Transverse colon (tissue), 4 donors: ENCODE results near the gene PCDHGA1. TPM values are rescaled to one million over a fixed set of nuclear protein-coding genes. Genes with fewer than 3 reads are reported as not detected.
"Not testable (repeated sequence)": the region's sequence is repeated elsewhere in the genome, so short reads cannot be mapped to it uniquely, and the experiment has no call there.

Experiments
- DNase-seq: peaks from one replicate; pipeline ENCODE4 v3.0.0-alpha.2; 2019
- H3K27ac ChIP-seq, 4 donors: fragments of 200-600 bp; sonication (generic); 2 replicates each; pipeline ENCODE4 v1.5.1; 2016 to 2018; ENCODE audit warnings: inconsistent platforms in 4 of 4
- H3K27me3 ChIP-seq: fragments of 200-600 bp; sonication (generic); 2 replicates; pipeline ENCODE4 v1.5.1; 2017; ENCODE audit warnings: inconsistent platforms
- H3K36me3 ChIP-seq, 4 donors: fragments of 200-600 bp; sonication (generic); 2 replicates each; pipeline ENCODE4 v1.5.1; 2017 to 2019; ENCODE audit warnings: inconsistent platforms in 4 of 4
- H3K4me1 ChIP-seq, 4 donors: fragments of 200-600 bp; sonication (generic); 2 replicates each; pipeline ENCODE4 v1.5.1; 2017 to 2020; ENCODE audit warnings: inconsistent platforms in 4 of 4
- H3K4me3 ChIP-seq, 4 donors: fragments of 200-600 bp; sonication (generic); 1 replicate in 1 of 4; 2 replicates in 3 of 4; pipeline versions ENCODE4 v1.5.1 to v1.6.1; 2017 to 2019; ENCODE audit warnings: inconsistent platforms in 4 of 4
- H3K9me3 ChIP-seq, 2 donors: fragments of 200-600 bp; sonication (generic); 2 replicates each; pipeline ENCODE4 v1.5.1; 2017 to 2019; ENCODE audit warnings: inconsistent platforms in 2 of 2
- EP300 ChIP-seq: sonication (generic); formaldehyde crosslinking; IDR thresholded peaks from one replicate; pipeline ENCODE4 v1.6.1; 2017; ENCODE audit warnings: antibody characterized with exemption, low read depth
- POLR2A ChIP-seq: fragments of 450-650 bp; IDR thresholded peaks from one replicate; pipeline ENCODE4 v1.6.1; 2016; ENCODE audit warnings: antibody characterized with exemption, mild to moderate bottlenecking, moderate library complexity
- POLR2AphosphoS5 ChIP-seq, 3 donors: sonication (generic); formaldehyde crosslinking; IDR thresholded peaks; one replicate each; pipeline ENCODE4 v1.6.1; 2016; ENCODE audit warnings: antibody characterized with exemption in 3 of 3
- WGBS, 2 donors: methylation state at CpG; one replicate each; pipeline ENCODE4 v1.1.5; 2018; ENCODE audit warnings: low coverage in 1 of 2; 5-methylcytosine and 5-hydroxymethylcytosine counted together
- in situ Hi-C, 4 donors: fragments of 200-750 bp; cut with MboI; loops; one replicate each; pipeline versions ENCODE4 v1.15.0 to v1.15.1; 2017; ENCODE audit warnings: low sequenced_read_pairs in 3 of 4, low pct_ligation_motif_present in 1 of 4, low pct_unique_long_range_greater_than_20kb in 1 of 4
- intact Hi-C: fragments of 100-400 bp; cut with DNase I; formaldehyde crosslinking; loops from one replicate; pipeline ENCODE4 v1.15.1; 2023; ENCODE audit warnings: low total_unique reads
- total RNA-seq, 4 donors: library from RNA; depleted of rRNA; stranded (reverse); fragments of >200 nt; gene quantifications; one replicate each; pipeline ENCODE4 v1.1.0, GENCODE V29; 2016
- TF ChIP-seq, protein P1 (sequence below), 5 experiments: fragments of 200-600 bp in 3 of 5; fragments of 450-650 bp in 2 of 5; sonication (generic) in 3 of 5; IDR thresholded peaks; 1 replicate in 2 of 5; 2 replicates in 3 of 5; pipeline ENCODE4 v1.5.1; 2016 to 2017; ENCODE audit warnings: antibody characterized with exemption in 5 of 5, inconsistent platforms in 3 of 5, mild to moderate bottlenecking in 2 of 5, moderate library complexity in 1 of 5

The PCDHGA1 gene
- total RNA-seq, 4 donors from 2014 or later = 0.55 to 0.64 TPM; not detected in 2

DNA sequence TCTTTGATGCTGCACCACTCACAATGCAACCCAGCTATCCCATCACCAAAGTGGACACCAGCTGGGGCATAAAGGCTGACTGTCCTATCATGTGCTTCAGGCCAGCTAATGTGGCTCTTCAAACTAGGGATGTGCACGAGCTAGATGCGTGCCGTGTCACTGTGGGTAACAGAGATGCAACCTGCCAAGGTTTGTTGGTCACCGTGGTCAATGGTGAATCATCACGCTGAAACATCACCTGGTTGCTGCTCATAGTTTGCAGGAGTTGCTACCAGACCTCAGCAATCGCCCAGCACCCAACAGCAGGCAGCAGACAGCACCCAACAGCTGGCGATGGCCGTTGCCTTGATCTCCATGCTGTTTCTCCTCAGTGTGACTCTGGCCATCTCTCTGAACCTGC lies 2.1 kb upstream of the PCDHGA1 start:
- in situ Hi-C loops = no loop called here

DNA sequence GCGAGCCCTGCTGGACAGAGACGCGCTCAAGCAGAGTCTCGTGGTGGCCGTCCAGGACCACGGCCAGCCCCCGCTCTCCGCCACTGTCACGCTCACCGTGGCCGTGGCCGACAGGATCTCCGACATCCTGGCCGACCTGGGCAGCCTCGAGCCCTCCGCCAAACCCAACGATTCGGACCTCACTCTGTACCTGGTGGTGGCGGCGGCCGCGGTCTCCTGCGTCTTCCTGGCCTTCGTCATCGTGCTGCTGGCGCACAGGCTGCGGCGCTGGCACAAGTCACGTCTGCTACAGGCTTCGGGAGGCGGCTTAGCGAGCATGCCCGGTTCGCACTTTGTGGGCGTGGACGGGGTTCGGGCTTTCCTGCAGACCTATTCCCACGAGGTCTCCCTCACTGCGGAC lies 2.3 kb downstream of the PCDHGA1 start:
- peaks cover 51 to 77% of the 10 kb centered on the region in 2 donors for H3K9me3 ChIP-seq
- H3K4me3 ChIP-seq, intact Hi-C loops, H3K36me3 ChIP-seq, H3K4me1 ChIP-seq, H3K27ac ChIP-seq, DNase-seq, in situ Hi-C loops: not testable (repeated sequence)
- WGBS, 2 donors = 74% methylated on average over 38 of the region's 39 CpGs; no CpG with 5 or more reads in 1 of the 2 donors
- peaks cover 69% of the 10 kb centered on the region for H3K27me3 ChIP-seq

More for the DNA sequence above, 2.1 kb upstream of the PCDHGA1 start:
- H3K36me3 ChIP-seq = no peaks in the 10 kb centered on the region
- 81% methylated on average over 8 of the region's 8 CpGs; no CpG with 5 or more reads in 1 of the 2 donors for WGBS, 2 donors
- H3K9me3 ChIP-seq = peaks cover 28 to 45% of the 10 kb centered on the region in 2 donors
- intact Hi-C loops = loop anchor here (10.0 kb wide), 1 partner anchor 237 kb away; no protein-coding TSS in a partner anchor
- TF ChIP-seq POLR2A (no peak), POLR2AphosphoS5 (IDR thresholded peaks at IDR 0.05) (no peak)
- TF ChIP-seq, protein P1, sequence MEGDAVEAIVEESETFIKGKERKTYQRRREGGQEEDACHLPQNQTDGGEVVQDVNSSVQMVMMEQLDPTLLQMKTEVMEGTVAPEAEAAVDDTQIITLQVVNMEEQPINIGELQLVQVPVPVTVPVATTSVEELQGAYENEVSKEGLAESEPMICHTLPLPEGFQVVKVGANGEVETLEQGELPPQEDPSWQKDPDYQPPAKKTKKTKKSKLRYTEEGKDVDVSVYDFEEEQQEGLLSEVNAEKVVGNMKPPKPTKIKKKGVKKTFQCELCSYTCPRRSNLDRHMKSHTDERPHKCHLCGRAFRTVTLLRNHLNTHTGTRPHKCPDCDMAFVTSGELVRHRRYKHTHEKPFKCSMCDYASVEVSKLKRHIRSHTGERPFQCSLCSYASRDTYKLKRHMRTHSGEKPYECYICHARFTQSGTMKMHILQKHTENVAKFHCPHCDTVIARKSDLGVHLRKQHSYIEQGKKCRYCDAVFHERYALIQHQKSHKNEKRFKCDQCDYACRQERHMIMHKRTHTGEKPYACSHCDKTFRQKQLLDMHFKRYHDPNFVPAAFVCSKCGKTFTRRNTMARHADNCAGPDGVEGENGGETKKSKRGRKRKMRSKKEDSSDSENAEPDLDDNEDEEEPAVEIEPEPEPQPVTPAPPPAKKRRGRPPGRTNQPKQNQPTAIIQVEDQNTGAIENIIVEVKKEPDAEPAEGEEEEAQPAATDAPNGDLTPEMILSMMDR (IDR thresholded peaks at IDR 0.05) = no peak
- H3K4me1 ChIP-seq = no peaks in the 10 kb centered on the region
- no peak overlapping the region for H3K27ac ChIP-seq
- peaks cover 28% of the 10 kb centered on the region for H3K27me3 ChIP-seq
- DNase-seq = no peak
- H3K4me3 ChIP-seq = no peak overlapping the region

DNA sequence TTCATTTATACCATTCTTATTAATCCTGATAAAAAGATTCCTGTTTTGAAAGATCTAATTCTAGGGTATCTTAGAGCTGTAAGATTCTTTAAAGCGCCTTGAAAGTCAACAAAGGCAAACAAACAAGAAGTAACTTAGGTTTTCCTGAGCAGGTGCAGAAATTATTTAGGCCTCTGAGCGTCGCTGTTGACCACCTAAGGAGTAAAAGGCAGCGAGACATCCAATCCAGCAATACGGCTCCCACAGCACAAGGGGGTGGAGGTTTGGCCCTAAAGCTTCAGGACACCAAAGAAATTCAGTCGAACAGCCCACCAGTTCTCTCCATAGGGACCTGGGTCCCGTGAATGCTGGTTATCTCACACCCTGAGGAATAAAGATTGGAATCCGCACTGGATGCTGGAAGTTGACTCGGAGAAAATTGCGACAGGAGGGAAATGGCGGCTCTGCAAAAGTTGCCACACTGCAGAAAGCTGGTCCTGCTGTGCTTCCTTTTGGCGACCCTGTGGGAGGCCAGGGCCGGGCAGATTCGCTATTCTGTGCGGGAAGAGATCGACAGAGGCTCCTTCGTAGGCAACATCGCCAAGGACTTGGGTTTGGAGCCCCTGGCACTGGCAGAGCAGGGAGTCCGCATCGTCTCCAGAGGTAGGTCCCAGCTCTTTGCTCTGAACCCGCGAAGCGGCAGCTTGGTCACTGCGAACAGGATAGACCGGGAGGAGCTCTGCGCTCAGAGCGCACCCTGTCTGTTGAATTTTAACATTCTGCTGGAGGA lies 8.4 kb downstream of the PCDHGA1 start, which contains the start of gene PCDHGA2:
TSS of gene PCDHGA2 (plus strand) at position 223 of the 769 bp plus-strand sequence.
- H3K4me1 ChIP-seq = no peaks in the 10 kb centered on the region
- intact Hi-C loops = no loop called here
- peaks cover 61% of the 10 kb centered on the region for H3K27me3 ChIP-seq
- whole genome bisulfite sequencing, 2 donors = 7 to 37% methylated on average over 6 to 27 of the region's 27 CpGs
- peak within 1 kb of the TSS in 1 of 4 donors; percentile 19 for H3K4me3 ChIP-seq
- DNase-seq = no peak
- in situ Hi-C loops = no loop called here
- TF ChIP-seq EP300 (no peak), POLR2AphosphoS5 (IDR thresholded peaks at IDR 0.05) (no peak), POLR2A (no peak)
- TF ChIP-seq, protein P1 (IDR thresholded peaks at IDR 0.05) = no peak
- H3K36me3 ChIP-seq = peaks cover 0 to 3% (median 0%) of the 10 kb centered on the region in 4 donors
- peaks cover 48 to 68% of the 10 kb centered on the region in 2 donors for H3K9me3 ChIP-seq
- H3K27ac ChIP-seq = no peak within 1 kb of the TSS

DNA sequence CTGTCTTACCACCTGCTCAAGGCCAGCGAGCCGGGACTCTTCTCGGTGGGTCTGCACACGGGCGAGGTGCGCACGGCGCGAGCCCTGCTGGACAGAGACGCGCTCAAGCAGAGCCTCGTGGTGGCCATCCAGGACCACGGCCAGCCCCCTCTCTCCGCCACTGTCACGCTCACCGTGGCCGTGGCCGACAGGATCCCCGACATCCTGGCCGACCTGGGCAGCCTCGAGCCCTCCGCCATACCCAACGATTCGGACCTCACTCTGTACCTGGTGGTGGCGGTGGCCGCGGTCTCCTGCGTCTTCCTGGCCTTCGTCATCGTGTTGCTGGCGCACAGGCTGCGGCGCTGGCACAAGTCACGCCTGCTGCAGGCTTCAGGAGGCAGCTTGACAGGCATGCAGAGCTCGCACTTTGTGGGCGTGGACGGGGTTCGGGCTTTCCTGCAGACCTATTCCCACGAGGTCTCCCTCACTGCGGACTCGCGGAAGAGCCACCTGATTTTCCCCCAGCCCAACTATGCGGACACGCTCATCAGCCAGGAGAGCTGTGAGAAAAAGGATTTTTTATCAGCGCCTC lies 10.6 kb downstream of the PCDHGA1 start:
- in situ Hi-C loops, H3K36me3 ChIP-seq, H3K4me1 ChIP-seq, DNase-seq, H3K27ac ChIP-seq, H3K4me3 ChIP-seq, intact Hi-C loops: not testable (repeated sequence)
- WGBS, 2 donors = 82 to 91% methylated on average over 2 to 41 of the region's 45 CpGs
- Histone ChIP-seq H3K27me3 (peaks cover 42% of the 10 kb centered on the region), H3K9me3 (peaks cover 44 to 68% of the 10 kb centered on the region in 2 donors)

DNA sequence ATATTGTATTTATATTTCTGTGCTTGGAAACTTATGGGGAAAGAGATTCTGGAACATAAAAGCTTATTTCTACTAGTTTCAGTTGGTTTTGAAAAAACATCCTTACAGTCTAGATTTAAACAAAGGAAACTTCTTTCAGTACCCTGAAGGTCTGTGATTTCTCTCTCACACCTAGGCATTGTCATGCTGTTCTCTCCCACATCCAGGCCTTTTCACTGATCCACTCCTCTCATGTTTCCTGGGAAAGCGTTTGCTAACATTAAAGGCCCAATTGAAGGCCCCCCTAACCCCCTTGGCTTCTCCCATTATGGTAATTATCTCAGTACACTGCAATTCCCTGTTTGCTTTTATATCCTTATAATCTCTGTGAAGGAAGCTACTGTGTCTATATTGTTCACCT lies 12.5 kb downstream of the PCDHGA1 start:
- Histone ChIP-seq H3K9me3 (peaks cover 38 to 54% of the 10 kb centered on the region in 2 donors), H3K36me3 (no peaks in the 10 kb centered on the region), H3K27ac (no peak overlapping the region), H3K27me3 (peaks cover 24% of the 10 kb centered on the region), H3K4me3 (no peak overlapping the region), H3K4me1 (no peaks in the 10 kb centered on the region)
- no peak for DNase-seq
- TF ChIP-seq, protein P1 (IDR thresholded peaks at IDR 0.05) = no peak
- TF ChIP-seq EP300 (no peak), POLR2A (no peak), POLR2AphosphoS5 (IDR thresholded peaks at IDR 0.05) (no peak)
- in situ Hi-C loops = no loop called here
- intact Hi-C loops = no loop called here
- 10 to 45% methylated on average over 1 of the region's 1 CpG for WGBS, 2 donors
